GM18907 (cell line): ENCODE data around the gene TPK1.

Source experiments
- ATAC-seq: cut with Tn5 transposase; IDR thresholded peaks from one replicate; pipeline ENCODE4 v1.9.1; 2021; ENCODE audit warnings: mild to moderate bottlenecking, moderate library complexity; ENCODE audit not compliant: unreplicated experiment

Gene TPK1

GRCh38 chr7:144488977-144489376 lies 346.9 kb downstream of the TPK1 start:
- no peak for ATAC-seq

- ATAC-seq: no peak
Measured at GRCh38 chr7:144487901-144488300, 348.0 kb downstream of the TPK1 start.

GRCh38 chr7:144484445-144484844 lies 351.4 kb downstream of the TPK1 start:
- ATAC-seq: no peak

GRCh38 chr7:144483189-144483588 lies 352.7 kb downstream of the TPK1 start:
- no peak for ATAC-seq

GRCh38 chr7:144481833-144482232 lies 354.0 kb downstream of the TPK1 start:
- ATAC-seq: no peak

GRCh38 chr7:144477348-144477747 lies 358.5 kb downstream of the TPK1 start:
- no peak for ATAC-seq

GRCh38 chr7:144474800-144475615 lies 360.8 kb downstream of the TPK1 start:
- no peak for ATAC-seq

GRCh38 chr7:144474363-144474762 lies 361.5 kb downstream of the TPK1 start:
- ATAC-seq: no peak

- ATAC-seq: no peak
Measured at GRCh38 chr7:144473908-144474307, 361.9 kb downstream of the TPK1 start.

- ATAC-seq: no peak
Measured at GRCh38 chr7:144470078-144470477, 365.8 kb downstream of the TPK1 start.

GRCh38 chr7:144468990-144469732 lies 366.7 kb downstream of the TPK1 start:
- ATAC-seq: no peak

GRCh38 chr7:144459635-144460034 lies 376.2 kb downstream of the TPK1 start:
- ATAC-seq: no peak

- ATAC-seq: no peak
Measured at GRCh38 chr7:144455040-144455404, 380.8 kb downstream of the TPK1 start.

GRCh38 chr7:144454256-144455039 lies 381.4 kb downstream of the TPK1 start:
- no peak for ATAC-seq

GRCh38 chr7:144452064-144452463 lies 383.8 kb downstream of the TPK1 start:
- ATAC-seq: peak; percentile 86

GRCh38 chr7:144445590-144445989 lies 390.3 kb downstream of the TPK1 start:
- no peak for ATAC-seq

- no peak for ATAC-seq
Measured at GRCh38 chr7:144439717-144440205, 396.1 kb downstream of the TPK1 start.

- no peak for ATAC-seq
Measured at GRCh38 chr7:144438759-144439158, 397.1 kb downstream of the TPK1 start.

GRCh38 chr7:144437370-144438191 lies 398.3 kb downstream of the TPK1 start:
- ATAC-seq: peak; percentile 71

GRCh38 chr7:144436500-144436899 lies 399.4 kb downstream of the TPK1 start:
- no peak for ATAC-seq
